Progenitor cell of endocrine pancreas (in vitro differentiated cells): ENCODE results near the gene RXRA. TPM values are rescaled to one million over a fixed set of nuclear protein-coding genes. Genes with fewer than 3 reads are reported as not detected.
A peak's percentile ranks its signal among the peaks of the same experiment; 100 is the strongest.

Source experiments
- DNase-seq: peaks from one replicate; pipeline ENCODE4 v3.0.0; 2021; ENCODE audit warnings: low spot score; ENCODE audit not compliant: unreplicated experiment
- H3K27ac Mint-ChIP-seq: 2 replicates; pipeline ENCODE4 v1.8.0; 2021; ENCODE audit warnings: mild to moderate bottlenecking, moderate library complexity, mixed read lengths
- H3K27me3 Mint-ChIP-seq: 2 replicates; pipeline ENCODE4 v1.8.0; 2021; ENCODE audit warnings: mixed read lengths
- H3K36me3 Mint-ChIP-seq: 2 replicates; pipeline ENCODE4 v1.8.0; 2022; ENCODE audit warnings: mixed read lengths; ENCODE audit not compliant: insufficient read depth
- H3K4me1 Mint-ChIP-seq: 2 replicates; pipeline ENCODE4 v1.8.0; 2021; ENCODE audit warnings: low read depth, mixed read lengths
- H3K4me3 Mint-ChIP-seq: 2 replicates; pipeline ENCODE4 v1.8.0; 2021; ENCODE audit warnings: low read depth, mild to moderate bottlenecking, moderate library complexity, mixed read lengths
- H3K9me3 Mint-ChIP-seq: 2 replicates; pipeline ENCODE4 v1.8.0; 2021; ENCODE audit warnings: low read depth, mixed read lengths
- CTCF ChIP-seq: fragments of 200-600 bp; sonication (generic); IDR thresholded peaks from one replicate; pipeline ENCODE4 v1.5.0; 2021; ENCODE audit warnings: antibody characterized with exemption, mild to moderate bottlenecking; ENCODE audit not compliant: unreplicated experiment
- total RNA-seq: library from RNA; stranded (reverse); gene quantifications from 2 replicates; pipeline ENCODE4 v1.2.1, GENCODE V29; 2021

RXRA gene
- total RNA-seq, 1 donor from 2014 or later, result 64.8 TPM

- no peaks in the 10 kb centered on the region for H3K36me3 Mint-ChIP-seq
- H3K27ac Mint-ChIP-seq, result peak overlapping the region; percentile 7
- peaks cover 28% of the 10 kb centered on the region for H3K4me1 Mint-ChIP-seq
- no peak for DNase-seq
- H3K9me3 Mint-ChIP-seq, result no peaks in the 10 kb centered on the region
- TF ChIP-seq CTCF, result no peak
- H3K4me3 Mint-ChIP-seq, result no peak overlapping the region
- H3K27me3 Mint-ChIP-seq, result no peaks in the 10 kb centered on the region
These were observed 11.2 kb downstream of the RXRA start for GRCh38 chr9:134337469-134337868.

- TF ChIP-seq CTCF, result no peak
- H3K4me1 Mint-ChIP-seq, result peaks cover 26% of the 10 kb centered on the region
- no peaks in the 10 kb centered on the region for H3K36me3 Mint-ChIP-seq
- no peaks in the 10 kb centered on the region for H3K9me3 Mint-ChIP-seq
- DNase-seq, result no peak
- no peaks in the 10 kb centered on the region for H3K27me3 Mint-ChIP-seq
- no peak overlapping the region for H3K27ac Mint-ChIP-seq
- no peak overlapping the region for H3K4me3 Mint-ChIP-seq
These were observed 12.3 kb downstream of the RXRA start for GRCh38 chr9:134338394-134339182.

- Mint-ChIP-seq H3K27me3 (no peaks in the 10 kb centered on the region), H3K4me3 (no peak overlapping the region), H3K4me1 (peaks cover 24% of the 10 kb centered on the region), H3K27ac (no peak overlapping the region), H3K36me3 (no peaks in the 10 kb centered on the region), H3K9me3 (no peaks in the 10 kb centered on the region)
- DNase-seq, result no peak
- no peak for TF ChIP-seq CTCF
These were observed 13.0 kb downstream of the RXRA start for GRCh38 chr9:134339183-134339806.

- H3K4me1 Mint-ChIP-seq, result peaks cover 16% of the 10 kb centered on the region
- no peak for DNase-seq
- no peak overlapping the region for H3K4me3 Mint-ChIP-seq
- TF ChIP-seq CTCF, result no peak
- H3K36me3 Mint-ChIP-seq, result no peaks in the 10 kb centered on the region
- peak overlapping the region; percentile 37 for H3K27ac Mint-ChIP-seq
- no peaks in the 10 kb centered on the region for H3K9me3 Mint-ChIP-seq
- no peaks in the 10 kb centered on the region for H3K27me3 Mint-ChIP-seq
These were observed 14.4 kb downstream of the RXRA start for GRCh38 chr9:134340475-134341160.

- Mint-ChIP-seq H3K4me1 (peaks cover 17% of the 10 kb centered on the region), H3K9me3 (no peaks in the 10 kb centered on the region), H3K36me3 (no peaks in the 10 kb centered on the region), H3K27me3 (no peaks in the 10 kb centered on the region), H3K27ac (no peak overlapping the region), H3K4me3 (no peak overlapping the region)
- TF ChIP-seq CTCF, result no peak
- no peak for DNase-seq
These were observed 15.1 kb downstream of the RXRA start for GRCh38 chr9:134341306-134341705.
